SIG-M5 (cell line): ENCODE results near the gene RNF157.
A peak's percentile ranks its signal among the peaks of the same experiment; 100 is the strongest.
"Not testable (repeated sequence)": the region's sequence is repeated elsewhere in the genome, so short reads cannot be mapped to it uniquely, and the experiment has no call there.

Experiments used
- DNase-seq: peaks from one replicate; lab custom pipeline; 2025; lab: John Stamatoyannopoulos, UW

Gene RNF157

DNA sequence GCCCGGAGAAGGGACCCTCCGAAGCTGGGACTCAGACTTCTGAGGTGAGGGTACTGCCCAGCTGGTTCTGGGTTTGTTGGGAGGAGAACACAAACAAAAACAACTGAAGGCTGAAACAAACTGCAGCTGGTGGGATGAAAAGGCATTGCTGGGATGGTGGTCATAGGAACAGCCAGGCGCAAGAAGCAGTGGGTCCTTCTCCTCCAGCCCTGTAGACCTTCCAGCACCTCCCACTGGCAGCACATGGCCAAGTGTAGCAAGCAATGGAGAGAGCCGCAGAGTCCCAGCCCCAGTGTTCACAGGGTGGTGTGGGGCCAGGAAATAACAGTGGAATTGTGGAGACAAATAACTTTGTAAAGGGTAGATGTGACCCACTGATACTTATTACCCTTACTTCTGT, 50.6 kb downstream of the RNF157 start:
- DNase-seq: no peak

- no peak for DNase-seq
These were observed 51.0 kb downstream of the RNF157 start for GRCh38 chr17:76189247-76189646.

GRCh38 chr17:76188213-76189016, 51.9 kb downstream of the RNF157 start:
- DNase-seq: no peak

- DNase-seq: not testable (repeated sequence)
These were observed 53.5 kb downstream of the RNF157 start for GRCh38 chr17:76186774-76187173.

- no peak for DNase-seq
These were observed 56.0 kb downstream of the RNF157 start for GRCh38 chr17:76184290-76184689.

- peak; percentile 34 for DNase-seq
These were observed 58.1 kb downstream of the RNF157 start for GRCh38 chr17:76182016-76182764.

DNA sequence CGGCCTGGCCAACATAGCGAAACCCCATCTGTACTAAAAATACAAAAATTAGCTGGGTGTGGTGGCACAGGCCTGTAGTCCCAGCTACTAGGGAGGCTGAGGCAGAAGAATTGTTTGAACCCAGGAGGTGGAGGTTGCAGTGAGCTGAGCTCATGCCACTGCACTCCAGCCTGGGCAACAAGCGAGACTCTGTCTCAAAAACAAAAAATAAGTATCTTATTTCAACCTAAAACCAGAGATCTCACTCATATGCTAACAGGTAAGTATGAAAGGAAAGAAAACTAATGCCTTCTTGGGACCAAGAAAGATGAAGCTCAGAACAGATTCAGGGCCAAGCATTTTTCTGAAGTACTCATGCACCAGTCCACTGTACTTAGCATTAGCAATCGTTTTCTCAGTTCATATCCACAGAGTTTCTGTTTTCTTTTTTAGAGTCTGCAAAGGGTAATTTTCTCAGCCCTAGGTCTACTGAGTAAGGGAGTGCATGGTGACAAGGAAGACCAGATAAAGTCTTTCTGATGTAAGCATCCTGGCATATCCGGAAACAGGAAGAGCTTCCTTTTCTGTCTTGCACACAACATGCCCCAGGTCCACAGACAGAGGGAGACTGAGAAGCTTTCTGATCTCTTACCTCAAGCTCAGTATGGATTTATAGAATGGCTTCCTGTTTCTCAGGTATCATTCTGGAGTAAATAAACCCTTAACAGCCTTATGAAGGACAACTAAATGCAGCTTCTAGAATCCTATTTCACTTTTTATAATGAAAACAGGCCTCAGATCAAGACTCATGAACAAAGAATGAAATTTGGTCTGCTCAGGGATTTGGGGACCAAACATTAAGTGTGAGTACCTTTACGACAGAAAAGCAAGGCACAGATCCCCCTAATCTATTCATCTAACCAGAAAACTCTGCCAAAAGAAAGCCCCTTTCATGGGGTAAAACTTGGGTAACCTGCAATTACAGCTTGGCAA, 60.5 kb downstream of the RNF157 start:
- DNase-seq: no peak

- DNase-seq: no peak
These were observed 62.2 kb downstream of the RNF157 start for GRCh38 chr17:76178124-76178523.

DNA sequence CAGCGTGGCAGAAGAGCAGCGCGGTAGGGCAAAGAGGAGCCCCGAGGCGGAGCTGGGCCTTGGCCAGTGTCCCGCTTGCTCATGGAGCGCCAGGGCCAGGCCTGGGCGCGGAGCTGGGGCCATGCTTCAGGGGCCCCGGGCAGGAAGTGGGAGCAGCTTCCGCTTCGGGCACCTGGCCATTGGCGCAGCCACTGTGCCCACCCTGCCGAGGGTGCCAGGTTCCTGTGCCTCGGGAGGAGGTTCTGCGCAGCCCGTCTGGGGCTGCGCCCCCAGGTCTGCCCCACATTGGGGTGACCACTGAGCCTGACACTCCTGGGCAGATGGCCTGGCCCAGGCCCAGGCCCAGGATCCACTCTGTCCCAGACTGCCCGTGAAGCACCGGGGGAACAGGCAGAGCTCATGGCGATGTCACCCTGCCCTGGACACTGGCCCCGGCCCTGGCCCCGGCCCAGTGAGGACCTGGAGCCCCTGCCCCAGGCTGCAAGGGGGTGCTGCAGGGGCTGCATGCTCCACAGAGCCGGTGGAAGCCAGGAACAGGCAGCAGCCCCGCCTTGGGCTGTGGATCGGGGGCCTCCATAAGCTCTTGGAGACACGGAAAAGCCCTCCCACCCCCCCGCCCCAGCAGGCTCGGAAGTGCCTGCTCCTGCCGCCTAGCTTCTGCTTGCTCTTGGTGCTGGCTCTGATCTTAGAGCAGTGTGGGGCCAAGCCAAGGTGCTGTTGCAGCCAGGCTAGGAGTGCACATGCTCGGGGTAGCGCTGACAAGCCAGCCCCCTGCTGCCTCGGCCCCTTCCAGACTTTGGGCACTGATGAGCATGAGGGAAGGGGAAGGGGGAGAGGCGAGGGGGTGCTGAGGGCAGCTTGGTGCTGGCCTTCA, 63.4 kb downstream of the RNF157 start:
- DNase-seq: no peak

- no peak for DNase-seq
These were observed 66.3 kb downstream of the RNF157 start for GRCh38 chr17:76174037-76174436.

- DNase-seq: no peak
These were observed 66.8 kb downstream of the RNF157 start for GRCh38 chr17:76173474-76173873.

GRCh38 chr17:76171706-76172105, 68.6 kb downstream of the RNF157 start:
- DNase-seq: no peak

GRCh38 chr17:76170114-76170513, 70.2 kb downstream of the RNF157 start:
- no peak for DNase-seq

DNA sequence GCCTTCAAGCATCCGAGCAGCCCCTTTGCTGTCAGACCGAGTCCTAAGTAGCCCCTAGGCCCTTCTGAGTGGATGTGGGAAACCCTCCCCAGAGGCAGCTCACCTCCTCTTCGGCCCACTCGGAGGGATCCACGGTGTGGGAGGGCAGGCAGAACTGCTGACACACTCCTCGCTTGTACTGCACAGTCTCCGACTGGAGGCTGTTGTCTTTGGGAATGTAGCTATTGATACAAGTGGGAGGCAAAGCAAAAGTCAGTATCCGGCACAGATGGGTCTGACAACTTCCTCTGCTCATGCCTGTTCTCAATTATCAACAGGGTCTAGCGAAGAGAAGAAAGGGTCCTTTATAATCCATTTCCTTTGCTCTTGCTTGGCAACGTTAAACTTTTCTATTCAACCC, 73.4 kb downstream of the RNF157 start:
- DNase-seq: no peak

- DNase-seq: no peak
These were observed 74.1 kb downstream of the RNF157 start for GRCh38 chr17:76166168-76166567.

GRCh38 chr17:76164331-76164730, 76.0 kb downstream of the RNF157 start:
- no peak for DNase-seq

- DNase-seq: no peak
These were observed 76.4 kb downstream of the RNF157 start for GRCh38 chr17:76163919-76164318.

DNA sequence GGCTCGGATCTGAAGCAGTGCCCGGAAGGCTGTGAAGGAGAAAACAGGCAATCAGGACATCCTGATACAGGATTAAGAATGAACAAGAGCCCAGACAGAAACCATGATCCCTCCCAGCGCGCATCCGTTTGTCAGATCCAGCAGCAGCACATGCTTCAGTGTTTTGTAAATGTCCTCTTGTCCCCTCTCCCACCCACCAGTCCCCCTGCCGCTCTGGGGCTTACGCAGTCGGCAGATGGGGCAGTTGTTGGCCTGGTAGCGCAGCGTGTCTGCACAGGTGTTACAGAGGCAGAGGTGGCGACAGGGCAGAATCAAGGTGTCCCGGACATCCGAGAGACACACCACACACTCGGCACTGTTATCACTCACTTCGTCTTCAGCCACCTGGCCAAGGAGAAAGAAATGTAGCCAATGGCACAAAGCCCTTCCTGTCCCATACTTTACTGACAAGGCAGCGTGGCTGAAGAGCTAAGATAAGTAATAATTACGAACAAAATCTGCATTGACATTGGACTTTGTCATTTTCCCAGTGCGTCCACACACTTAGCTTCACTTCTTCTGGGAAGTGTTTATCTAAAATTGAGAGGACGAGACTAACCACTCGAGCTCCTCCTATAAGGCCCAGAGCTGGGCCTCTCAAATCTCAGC, 78.5 kb downstream of the RNF157 start:
- DNase-seq: no peak

GRCh38 chr17:76160896-76161528, 79.3 kb downstream of the RNF157 start:
- DNase-seq: no peak

GRCh38 chr17:76159157-76159556, 81.1 kb downstream of the RNF157 start:
- no peak for DNase-seq
